Epithelial cell of proximal tubule (primary cell): ENCODE measurements around the gene GABARAPL2. TPM values are rescaled to one million over a fixed set of nuclear protein-coding genes. Genes with fewer than 3 reads are reported as not detected.

Experiments
- DNase-seq: peaks from one replicate; pipeline ENCODE4 v3.0.0-alpha.2; 2011; ENCODE audit warnings: low read depth
- H3K4me3 ChIP-seq: 2 replicates; pipeline ENCODE4 v1.5.1; 2011; ENCODE audit warnings: low read depth, mild to moderate bottlenecking, low read length
- total RNA-seq: library from RNA; depleted of rRNA; stranded (reverse); fragments of >200 nt; gene quantifications from 2 replicates; pipeline ENCODE4 v1.2.3, GENCODE V29; 2015
- TF ChIP-seq, protein P1 (sequence below): conservative IDR thresholded peaks from 2 replicates; pipeline ENCODE4 v1.5.1; 2012; ENCODE audit warnings: low read depth, mild to moderate bottlenecking, low read length

The GABARAPL2 gene
- total RNA-seq, 1 donor from 2014 or later = 79.8 TPM

DNA sequence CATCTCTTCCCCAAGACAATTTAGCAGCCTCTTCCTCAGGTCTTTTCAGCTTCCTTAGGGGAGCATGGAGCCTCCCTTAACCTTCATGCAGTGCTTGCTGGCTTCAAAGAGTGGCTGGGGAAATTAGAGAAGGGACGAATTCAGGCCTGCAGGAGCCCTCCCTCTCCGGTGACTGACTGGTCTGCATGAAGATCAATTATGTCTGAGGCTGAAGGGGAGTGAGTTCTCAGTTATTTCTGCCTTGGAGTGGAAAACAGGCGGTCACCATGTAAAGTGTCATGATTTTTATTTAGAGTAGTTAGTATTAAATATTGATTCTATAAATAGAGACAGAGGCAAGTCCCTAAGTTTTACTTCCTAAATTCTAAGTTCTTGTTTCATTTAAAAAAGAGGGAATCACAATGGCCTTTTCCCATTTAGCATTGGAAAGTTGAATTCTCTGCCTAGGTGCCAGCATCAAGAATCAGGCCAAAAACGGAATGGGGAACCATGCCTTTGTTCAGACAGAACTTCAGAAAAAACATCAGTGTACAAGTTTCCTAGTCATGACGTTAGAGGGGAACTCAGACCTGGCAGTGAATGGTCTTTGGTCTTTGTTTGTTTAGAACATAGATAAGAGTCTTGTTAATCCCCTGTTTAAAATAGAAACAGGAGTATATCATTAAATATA is 4.4 kb downstream of the GABARAPL2 start:
- no peak overlapping the region for H3K4me3 ChIP-seq
- DNase-seq = no peak
- TF ChIP-seq, protein P1, sequence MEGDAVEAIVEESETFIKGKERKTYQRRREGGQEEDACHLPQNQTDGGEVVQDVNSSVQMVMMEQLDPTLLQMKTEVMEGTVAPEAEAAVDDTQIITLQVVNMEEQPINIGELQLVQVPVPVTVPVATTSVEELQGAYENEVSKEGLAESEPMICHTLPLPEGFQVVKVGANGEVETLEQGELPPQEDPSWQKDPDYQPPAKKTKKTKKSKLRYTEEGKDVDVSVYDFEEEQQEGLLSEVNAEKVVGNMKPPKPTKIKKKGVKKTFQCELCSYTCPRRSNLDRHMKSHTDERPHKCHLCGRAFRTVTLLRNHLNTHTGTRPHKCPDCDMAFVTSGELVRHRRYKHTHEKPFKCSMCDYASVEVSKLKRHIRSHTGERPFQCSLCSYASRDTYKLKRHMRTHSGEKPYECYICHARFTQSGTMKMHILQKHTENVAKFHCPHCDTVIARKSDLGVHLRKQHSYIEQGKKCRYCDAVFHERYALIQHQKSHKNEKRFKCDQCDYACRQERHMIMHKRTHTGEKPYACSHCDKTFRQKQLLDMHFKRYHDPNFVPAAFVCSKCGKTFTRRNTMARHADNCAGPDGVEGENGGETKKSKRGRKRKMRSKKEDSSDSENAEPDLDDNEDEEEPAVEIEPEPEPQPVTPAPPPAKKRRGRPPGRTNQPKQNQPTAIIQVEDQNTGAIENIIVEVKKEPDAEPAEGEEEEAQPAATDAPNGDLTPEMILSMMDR = no peak

DNA sequence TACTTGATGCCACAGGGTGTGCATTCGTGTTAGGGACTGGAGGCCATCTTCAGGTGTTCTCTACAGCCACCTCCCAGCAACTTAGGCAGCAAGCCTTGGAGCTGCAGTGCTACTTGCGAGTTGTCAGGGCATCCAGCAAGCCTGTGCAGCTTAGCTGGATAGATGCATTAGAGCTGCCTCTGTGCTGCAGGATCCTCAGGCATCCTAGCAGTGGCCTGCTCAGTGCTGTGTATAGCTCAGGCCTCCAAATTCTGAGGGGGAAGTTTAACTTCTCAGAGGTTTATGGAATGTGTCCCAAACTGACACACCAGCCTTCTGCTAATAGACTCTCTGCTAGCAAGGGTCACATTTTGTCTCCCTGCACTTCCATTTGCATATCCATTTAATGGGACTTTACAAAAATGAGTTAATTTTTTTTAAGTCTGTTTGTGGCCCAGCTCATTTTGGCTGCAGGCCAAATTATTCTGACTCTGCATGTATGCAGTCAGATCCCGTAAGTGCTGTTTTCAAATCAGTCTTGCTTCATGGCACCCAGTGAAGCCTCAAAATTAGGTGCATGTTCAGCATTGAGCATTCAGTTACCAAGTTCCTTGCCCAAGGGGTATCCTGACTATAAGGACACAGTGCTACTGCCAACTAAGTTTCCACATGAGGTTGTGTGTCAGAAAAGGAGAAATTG is 6.8 kb downstream of the GABARAPL2 start:
- DNase-seq = no peak
- TF ChIP-seq, protein P1 = no peak
- no peak overlapping the region for H3K4me3 ChIP-seq

DNA sequence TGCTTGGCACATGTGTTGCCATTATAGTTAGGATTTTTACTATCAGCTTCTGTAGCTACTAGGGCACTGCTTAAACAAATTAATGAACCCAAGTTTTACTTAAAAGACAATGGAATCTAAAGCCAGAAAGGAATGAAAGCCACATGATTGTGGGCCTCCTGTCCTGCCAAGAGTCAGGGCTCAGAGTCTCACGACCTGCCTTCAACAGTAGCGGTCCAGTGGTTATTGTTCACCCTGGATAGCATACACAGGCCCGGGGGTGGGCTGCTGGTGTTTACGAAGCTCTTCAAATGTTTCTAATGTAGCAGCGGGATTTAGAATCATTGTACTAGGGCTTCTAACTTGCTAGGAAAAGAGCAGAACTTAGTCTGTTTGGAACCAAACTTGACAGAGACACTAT is 7.8 kb downstream of the GABARAPL2 start:
- no peak for DNase-seq
- TF ChIP-seq, protein P1 = no peak
- no peak overlapping the region for H3K4me3 ChIP-seq

DNA sequence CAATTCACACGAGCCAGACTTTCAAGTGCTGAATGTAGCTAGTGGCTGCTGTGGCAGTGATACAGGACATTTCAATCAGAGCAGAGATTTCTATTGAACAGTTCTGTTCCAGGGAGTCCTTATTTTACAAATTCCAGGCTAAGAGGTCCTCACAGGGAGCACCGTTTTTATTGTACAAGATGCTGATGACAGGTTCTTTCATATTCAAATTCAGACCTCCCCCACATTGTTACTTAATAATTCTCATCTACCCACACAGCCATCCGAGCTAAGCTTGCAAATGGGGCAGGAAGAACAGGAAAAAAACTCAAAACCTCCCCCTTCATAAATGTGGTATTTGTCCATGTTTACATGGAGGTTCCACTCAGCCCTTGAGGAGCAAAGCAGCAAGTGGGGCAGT is 9.8 kb downstream of the GABARAPL2 start:
- DNase-seq = no peak
- TF ChIP-seq, protein P1 = no peak
- no peak overlapping the region for H3K4me3 ChIP-seq

DNA sequence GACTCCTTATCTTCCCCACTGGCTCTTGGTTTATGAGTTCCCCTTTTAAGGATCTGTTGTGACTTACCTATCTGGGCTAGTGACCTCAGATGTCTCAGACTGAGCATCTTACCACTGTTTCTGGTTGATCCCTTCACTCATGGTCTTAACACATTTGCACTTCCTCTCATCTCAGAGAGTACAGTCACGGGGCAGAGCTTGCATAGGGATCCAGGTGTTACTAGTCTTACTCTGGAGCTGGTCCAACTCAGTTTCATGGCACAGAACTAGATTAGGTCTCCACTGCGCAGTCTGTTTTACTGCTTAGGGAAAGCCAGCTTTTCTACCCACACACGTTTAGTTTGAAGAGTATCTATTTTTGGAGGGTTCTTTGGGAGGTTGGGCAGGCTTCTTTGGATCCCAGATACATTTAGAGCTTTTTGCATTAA is 10.2 kb downstream of the GABARAPL2 start:
- TF ChIP-seq, protein P1 = no peak
- H3K4me3 ChIP-seq = no peak overlapping the region
- no peak for DNase-seq

DNA sequence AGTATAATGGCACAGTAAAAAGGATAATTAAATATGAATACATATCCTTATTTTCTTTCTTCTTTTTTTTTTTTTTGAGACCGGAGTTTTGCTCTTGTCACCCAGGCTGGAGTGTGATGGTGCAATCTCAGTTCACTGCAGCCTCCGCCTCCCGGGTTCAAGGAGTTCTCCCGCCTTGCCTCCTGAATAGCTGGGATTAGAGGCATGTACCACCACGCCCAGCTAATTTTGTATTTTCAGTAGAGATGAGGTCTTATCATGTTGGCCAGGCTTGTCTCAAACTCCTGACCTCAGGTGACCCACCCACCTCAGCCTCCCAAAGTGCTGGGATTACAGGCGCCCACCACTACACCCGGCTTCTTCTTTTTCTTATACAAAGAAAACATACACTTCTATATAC is 12.0 kb downstream of the GABARAPL2 start:
- no peak overlapping the region for H3K4me3 ChIP-seq
- no peak for DNase-seq
- TF ChIP-seq, protein P1 = no peak

DNA sequence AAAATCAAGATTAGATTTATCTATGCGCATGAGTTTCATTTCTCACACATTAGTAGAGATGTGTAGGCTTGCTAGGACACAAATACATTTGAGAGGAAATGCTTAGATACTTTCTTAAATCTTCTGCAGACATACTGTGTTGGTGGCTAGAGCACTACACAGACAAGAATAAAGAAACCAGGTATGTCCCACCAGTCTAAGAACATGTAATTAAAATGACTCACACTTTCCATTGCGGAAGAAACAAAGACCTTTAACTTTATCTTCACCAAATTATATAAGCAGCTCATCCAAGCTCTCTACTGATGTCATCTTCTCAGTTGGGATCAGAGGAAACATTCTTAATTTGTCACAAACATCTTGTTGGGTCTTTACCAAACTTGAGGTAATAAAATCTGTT is 12.5 kb downstream of the GABARAPL2 start:
- TF ChIP-seq, protein P1 = no peak
- no peak overlapping the region for H3K4me3 ChIP-seq
- DNase-seq = no peak
